HepG2 (cell line): ENCODE results near the gene BMF. TPM values are rescaled to one million over a fixed set of nuclear protein-coding genes. Genes with fewer than 3 reads are reported as not detected.
A peak's percentile ranks its signal among the peaks of the same experiment; 100 is the strongest.

Experiments used
- FOXA1 ChIP-seq, 2 experiments: fragments of 450-650 bp in 1 of 2; sonication (generic) in 1 of 2; formaldehyde crosslinking in 1 of 2; IDR thresholded peaks; 2 replicates each; pipeline versions ENCODE4 v1.4.0 to v1.6.1; 2016 to 2020; ENCODE audit warnings: missing genetic modification reagents in 1 of 2
- TCF7 ChIP-seq: sonication (generic); IDR thresholded peaks from 2 replicates; pipeline ENCODE4 v1.6.1; 2016; ENCODE audit warnings: antibody characterized with exemption, low read depth
- TP53 ChIP-seq: sonication (generic); formaldehyde crosslinking; conservative IDR thresholded peaks from 2 replicates; pipeline ENCODE4 v1.4.0; 2020; ENCODE audit warnings: missing genetic modification reagents
- ZBTB8A ChIP-seq: sonication (generic); formaldehyde crosslinking; IDR thresholded peaks from 2 replicates; pipeline ENCODE4 v1.4.0; 2020; ENCODE audit warnings: mild to moderate bottlenecking, low read depth, missing genetic modification reagents, borderline replicate concordance
- ZNF547 ChIP-seq: sonication (generic); formaldehyde crosslinking; IDR thresholded peaks from 2 replicates; pipeline ENCODE4 v1.5.1; 2020; ENCODE audit warnings: mild to moderate bottlenecking, missing genetic modification reagents
- ZNF883 ChIP-seq: sonication (generic); formaldehyde crosslinking; IDR thresholded peaks from 2 replicates; pipeline ENCODE4 v1.5.1; 2020; ENCODE audit warnings: mild to moderate bottlenecking, missing genetic modification reagents; ENCODE audit errors: not compliant biosample characterization
- ZZZ3 ChIP-seq: sonication (generic); formaldehyde crosslinking; IDR thresholded peaks from 2 replicates; pipeline ENCODE4 v1.4.0; 2020; ENCODE audit warnings: missing genetic modification reagents, mild to moderate bottlenecking, borderline replicate concordance
- polyA plus RNA-seq, 8 experiments: library from polyadenylated mRNA; depleted of rRNA in 3 of 8; stranded (reverse) in 7 of 8; unstranded in 1 of 8; fragments of >200 nt; fragmentation: Illumina TruSeq in 4 of 8; extraction: Trizol in 4 of 8; gene quantifications; 2 replicates each; pipeline versions ENCODE4 v1.2.1 to v1.2.3, GENCODE V29; 2011 to 2016; ENCODE audit warnings: low read depth in 4 of 8, missing spikeins in 1 of 8, mixed read lengths in 1 of 8; ENCODE audit not compliant: insufficient read depth in 1 of 8
- total RNA-seq, 5 experiments: library from RNA; depleted of rRNA; stranded (reverse); fragments of >200 nt; fragmentation: Illumina TruSeq; extraction: Trizol; gene quantifications; 2 replicates each; pipeline ENCODE4 v1.2.3, GENCODE V29; 2016; ENCODE audit warnings: low read depth in 1 of 5
- TF ChIP-seq, protein P1 (sequence below), 2 experiments: sonication (generic) in 1 of 2; formaldehyde crosslinking in 1 of 2; IDR thresholded peaks; 2 replicates each; pipeline versions ENCODE4 v1.4.0 to v1.6.1; 2016 to 2020; ENCODE audit warnings: borderline replicate concordance in 1 of 2, low read depth in 1 of 2, mild to moderate bottlenecking in 1 of 2, missing genetic modification reagents in 1 of 2
- TF ChIP-seq, protein P2 (sequence below): sonication (generic); formaldehyde crosslinking; IDR thresholded peaks from 2 replicates; pipeline ENCODE4 v1.9.0; 2021; ENCODE audit warnings: mild to moderate bottlenecking, missing genetic modification reagents
- TF ChIP-seq, protein P3 (sequence below): sonication (generic); formaldehyde crosslinking; IDR thresholded peaks from 2 replicates; pipeline ENCODE4 v1.4.0; 2020; ENCODE audit warnings: missing genetic modification reagents, borderline replicate concordance

BMF gene
- total and polyA plus RNA-seq, 2 of the 13 experiments (the other 11 are each of a cell fraction or from before 2014, with no cell fraction given): 8.7 to 15.9 TPM

DNA sequence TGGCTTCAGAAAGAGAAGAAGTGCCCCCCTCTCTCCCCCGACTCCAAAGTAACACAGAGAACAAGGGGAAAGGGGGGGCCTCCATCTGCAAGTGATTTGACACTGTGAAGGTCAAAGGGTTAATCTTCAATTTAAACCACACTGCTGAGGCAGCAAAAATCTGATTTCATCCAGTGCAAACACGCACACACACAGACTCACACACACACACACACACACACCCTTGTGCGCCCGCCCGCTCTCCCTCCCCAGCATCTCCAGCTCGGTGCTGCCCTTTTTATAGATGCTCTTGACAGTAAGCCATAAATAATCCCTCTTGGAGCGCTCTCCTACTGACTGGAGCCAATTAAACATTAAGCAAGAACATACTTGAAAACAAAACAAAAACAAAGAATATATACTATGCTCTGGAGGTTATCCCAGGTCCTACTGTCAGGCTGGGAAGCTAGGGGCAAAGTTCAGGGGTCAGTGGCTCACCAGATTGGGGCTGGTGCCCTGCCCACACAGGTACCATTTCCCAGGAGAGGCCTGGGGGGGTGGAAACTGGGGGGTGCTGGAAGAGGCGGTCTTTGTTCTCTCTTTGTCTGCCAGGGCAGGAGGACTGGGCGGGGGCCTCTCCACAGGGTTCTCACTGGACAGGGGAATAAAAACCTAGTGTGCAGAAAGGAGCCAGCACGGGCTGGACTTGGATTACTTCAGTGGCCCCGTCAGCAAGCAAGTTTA, 16.3 kb downstream of the BMF start (continued):
- TF ChIP-seq, protein P1, sequence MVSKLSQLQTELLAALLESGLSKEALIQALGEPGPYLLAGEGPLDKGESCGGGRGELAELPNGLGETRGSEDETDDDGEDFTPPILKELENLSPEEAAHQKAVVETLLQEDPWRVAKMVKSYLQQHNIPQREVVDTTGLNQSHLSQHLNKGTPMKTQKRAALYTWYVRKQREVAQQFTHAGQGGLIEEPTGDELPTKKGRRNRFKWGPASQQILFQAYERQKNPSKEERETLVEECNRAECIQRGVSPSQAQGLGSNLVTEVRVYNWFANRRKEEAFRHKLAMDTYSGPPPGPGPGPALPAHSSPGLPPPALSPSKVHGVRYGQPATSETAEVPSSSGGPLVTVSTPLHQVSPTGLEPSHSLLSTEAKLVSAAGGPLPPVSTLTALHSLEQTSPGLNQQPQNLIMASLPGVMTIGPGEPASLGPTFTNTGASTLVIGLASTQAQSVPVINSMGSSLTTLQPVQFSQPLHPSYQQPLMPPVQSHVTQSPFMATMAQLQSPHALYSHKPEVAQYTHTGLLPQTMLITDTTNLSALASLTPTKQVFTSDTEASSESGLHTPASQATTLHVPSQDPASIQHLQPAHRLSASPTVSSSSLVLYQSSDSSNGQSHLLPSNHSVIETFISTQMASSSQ (IDR thresholded peaks at IDR 0.05; ENCODE audit: low read depth): no peak
- TF ChIP-seq, protein P1 (CRISPR knock-in tag; IDR thresholded peaks at IDR 0.05; ENCODE audit: borderline replicate concordance): peak; percentile 74; the same call in 1 of the 2 replicates
- TF ChIP-seq, protein P2, sequence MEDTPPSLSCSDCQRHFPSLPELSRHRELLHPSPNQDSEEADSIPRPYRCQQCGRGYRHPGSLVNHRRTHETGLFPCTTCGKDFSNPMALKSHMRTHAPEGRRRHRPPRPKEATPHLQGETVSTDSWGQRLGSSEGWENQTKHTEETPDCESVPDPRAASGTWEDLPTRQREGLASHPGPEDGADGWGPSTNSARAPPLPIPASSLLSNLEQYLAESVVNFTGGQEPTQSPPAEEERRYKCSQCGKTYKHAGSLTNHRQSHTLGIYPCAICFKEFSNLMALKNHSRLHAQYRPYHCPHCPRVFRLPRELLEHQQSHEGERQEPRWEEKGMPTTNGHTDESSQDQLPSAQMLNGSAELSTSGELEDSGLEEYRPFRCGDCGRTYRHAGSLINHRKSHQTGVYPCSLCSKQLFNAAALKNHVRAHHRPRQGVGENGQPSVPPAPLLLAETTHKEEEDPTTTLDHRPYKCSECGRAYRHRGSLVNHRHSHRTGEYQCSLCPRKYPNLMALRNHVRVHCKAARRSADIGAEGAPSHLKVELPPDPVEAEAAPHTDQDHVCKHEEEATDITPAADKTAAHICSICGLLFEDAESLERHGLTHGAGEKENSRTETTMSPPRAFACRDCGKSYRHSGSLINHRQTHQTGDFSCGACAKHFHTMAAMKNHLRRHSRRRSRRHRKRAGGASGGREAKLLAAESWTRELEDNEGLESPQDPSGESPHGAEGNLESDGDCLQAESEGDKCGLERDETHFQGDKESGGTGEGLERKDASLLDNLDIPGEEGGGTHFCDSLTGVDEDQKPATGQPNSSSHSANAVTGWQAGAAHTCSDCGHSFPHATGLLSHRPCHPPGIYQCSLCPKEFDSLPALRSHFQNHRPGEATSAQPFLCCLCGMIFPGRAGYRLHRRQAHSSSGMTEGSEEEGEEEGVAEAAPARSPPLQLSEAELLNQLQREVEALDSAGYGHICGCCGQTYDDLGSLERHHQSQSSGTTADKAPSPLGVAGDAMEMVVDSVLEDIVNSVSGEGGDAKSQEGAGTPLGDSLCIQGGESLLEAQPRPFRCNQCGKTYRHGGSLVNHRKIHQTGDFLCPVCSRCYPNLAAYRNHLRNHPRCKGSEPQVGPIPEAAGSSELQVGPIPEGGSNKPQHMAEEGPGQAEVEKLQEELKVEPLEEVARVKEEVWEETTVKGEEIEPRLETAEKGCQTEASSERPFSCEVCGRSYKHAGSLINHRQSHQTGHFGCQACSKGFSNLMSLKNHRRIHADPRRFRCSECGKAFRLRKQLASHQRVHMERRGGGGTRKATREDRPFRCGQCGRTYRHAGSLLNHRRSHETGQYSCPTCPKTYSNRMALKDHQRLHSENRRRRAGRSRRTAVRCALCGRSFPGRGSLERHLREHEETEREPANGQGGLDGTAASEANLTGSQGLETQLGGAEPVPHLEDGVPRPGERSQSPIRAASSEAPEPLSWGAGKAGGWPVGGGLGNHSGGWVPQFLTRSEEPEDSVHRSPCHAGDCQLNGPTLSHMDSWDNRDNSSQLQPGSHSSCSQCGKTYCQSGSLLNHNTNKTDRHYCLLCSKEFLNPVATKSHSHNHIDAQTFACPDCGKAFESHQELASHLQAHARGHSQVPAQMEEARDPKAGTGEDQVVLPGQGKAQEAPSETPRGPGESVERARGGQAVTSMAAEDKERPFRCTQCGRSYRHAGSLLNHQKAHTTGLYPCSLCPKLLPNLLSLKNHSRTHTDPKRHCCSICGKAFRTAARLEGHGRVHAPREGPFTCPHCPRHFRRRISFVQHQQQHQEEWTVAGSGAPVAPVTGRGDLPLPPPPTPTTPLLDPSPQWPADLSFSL (CRISPR knock-in tag): peak; percentile 94
- TF ChIP-seq ZNF883 (CRISPR knock-in tag) (no peak), ZBTB8A (no peak), TCF7 (peak; percentile 26; the same call in 1 of the 2 replicates), FOXA1 (IDR thresholded peaks at IDR 0.05) (no peak), FOXA1 (CRISPR knock-in tag; IDR thresholded peaks at IDR 0.05) (0 out of 2 replicates have a peak, but pooled peaks have one; percentile 13), ZNF547 (CRISPR knock-in tag) (no peak), ZZZ3 (CRISPR knock-in tag) (0 out of 2 replicates have a peak, but pooled peaks have one; percentile 22), TP53 (CRISPR knock-in tag) (no peak)
- TF ChIP-seq, protein P3, sequence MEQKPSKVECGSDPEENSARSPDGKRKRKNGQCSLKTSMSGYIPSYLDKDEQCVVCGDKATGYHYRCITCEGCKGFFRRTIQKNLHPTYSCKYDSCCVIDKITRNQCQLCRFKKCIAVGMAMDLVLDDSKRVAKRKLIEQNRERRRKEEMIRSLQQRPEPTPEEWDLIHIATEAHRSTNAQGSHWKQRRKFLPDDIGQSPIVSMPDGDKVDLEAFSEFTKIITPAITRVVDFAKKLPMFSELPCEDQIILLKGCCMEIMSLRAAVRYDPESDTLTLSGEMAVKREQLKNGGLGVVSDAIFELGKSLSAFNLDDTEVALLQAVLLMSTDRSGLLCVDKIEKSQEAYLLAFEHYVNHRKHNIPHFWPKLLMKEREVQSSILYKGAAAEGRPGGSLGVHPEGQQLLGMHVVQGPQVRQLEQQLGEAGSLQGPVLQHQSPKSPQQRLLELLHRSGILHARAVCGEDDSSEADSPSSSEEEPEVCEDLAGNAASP (CRISPR knock-in tag): peak; percentile 96
